DND-41 (cell line): Measurements from ENCODE around the gene TTLL5.
"Not testable (repeated sequence)": the region's sequence is repeated elsewhere in the genome, so short reads cannot be mapped to it uniquely, and the experiment has no call there.

Source experiments
- EZH2 ChIP-seq: IDR thresholded peaks from 3 replicates; pipeline ENCODE4 v1.6.1; 2012; ENCODE audit warnings: borderline replicate concordance, low read depth, mild to moderate bottlenecking, moderate library complexity, low read length, inconsistent platforms; ENCODE audit not compliant: severe bottlenecking
- TF ChIP-seq, protein P1 (sequence below): IDR thresholded peaks from 2 replicates; pipeline ENCODE4 v1.5.1; 2012; ENCODE audit warnings: borderline replicate concordance, low read length, moderate library complexity, mild to moderate bottlenecking; ENCODE audit not compliant: poor library complexity, severe bottlenecking; ENCODE audit errors: extremely low read depth

DNA sequence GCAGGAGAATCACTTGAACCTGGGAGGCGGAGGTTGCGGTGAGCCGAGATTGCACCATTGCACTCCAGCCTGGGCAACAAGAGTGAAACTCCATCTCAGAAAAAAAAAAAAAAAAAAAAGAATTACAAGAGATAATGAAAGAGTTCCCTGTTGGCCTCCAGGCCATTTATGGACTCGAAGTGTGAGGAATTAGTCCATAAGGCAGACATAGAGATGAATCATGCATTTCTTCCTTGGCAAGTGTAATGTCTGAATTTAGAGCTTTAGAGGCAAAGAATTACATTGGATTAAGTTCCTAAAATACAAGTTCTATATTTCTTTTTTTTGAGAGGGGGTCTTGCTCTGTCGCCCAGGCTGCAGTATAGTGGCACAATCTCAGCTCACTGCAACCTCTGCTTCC is 185.6 kb downstream of the TTLL5 start:
- TF ChIP-seq, protein P1, sequence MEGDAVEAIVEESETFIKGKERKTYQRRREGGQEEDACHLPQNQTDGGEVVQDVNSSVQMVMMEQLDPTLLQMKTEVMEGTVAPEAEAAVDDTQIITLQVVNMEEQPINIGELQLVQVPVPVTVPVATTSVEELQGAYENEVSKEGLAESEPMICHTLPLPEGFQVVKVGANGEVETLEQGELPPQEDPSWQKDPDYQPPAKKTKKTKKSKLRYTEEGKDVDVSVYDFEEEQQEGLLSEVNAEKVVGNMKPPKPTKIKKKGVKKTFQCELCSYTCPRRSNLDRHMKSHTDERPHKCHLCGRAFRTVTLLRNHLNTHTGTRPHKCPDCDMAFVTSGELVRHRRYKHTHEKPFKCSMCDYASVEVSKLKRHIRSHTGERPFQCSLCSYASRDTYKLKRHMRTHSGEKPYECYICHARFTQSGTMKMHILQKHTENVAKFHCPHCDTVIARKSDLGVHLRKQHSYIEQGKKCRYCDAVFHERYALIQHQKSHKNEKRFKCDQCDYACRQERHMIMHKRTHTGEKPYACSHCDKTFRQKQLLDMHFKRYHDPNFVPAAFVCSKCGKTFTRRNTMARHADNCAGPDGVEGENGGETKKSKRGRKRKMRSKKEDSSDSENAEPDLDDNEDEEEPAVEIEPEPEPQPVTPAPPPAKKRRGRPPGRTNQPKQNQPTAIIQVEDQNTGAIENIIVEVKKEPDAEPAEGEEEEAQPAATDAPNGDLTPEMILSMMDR, result not testable (repeated sequence)
- not testable (repeated sequence) for TF ChIP-seq EZH2
